ENCODE data around the gene NLRC5.

GRCh38 chr16:57102888-57103851, 113.8 kb downstream of the NLRC5 start:
- TF ChIP-seq ZNF184 (tag by site-specific recombination; IDR thresholded peaks at IDR 0.05) (no peak), ZNF24 (tag by site-specific recombination; IDR thresholded peaks at IDR 0.05) (no peak), REST (tag by site-specific recombination; IDR thresholded peaks at IDR 0.05) (no peak), CTCF (tag by site-specific recombination; IDR thresholded peaks at IDR 0.05) (no peak), RBAK (tag by site-specific recombination; IDR thresholded peaks at IDR 0.05) (no peak), ZNF510 (tag by site-specific recombination; IDR thresholded peaks at IDR 0.05; ENCODE audit: insufficient replicate concordance) (no peak)
- TF ChIP-seq, protein P1, sequence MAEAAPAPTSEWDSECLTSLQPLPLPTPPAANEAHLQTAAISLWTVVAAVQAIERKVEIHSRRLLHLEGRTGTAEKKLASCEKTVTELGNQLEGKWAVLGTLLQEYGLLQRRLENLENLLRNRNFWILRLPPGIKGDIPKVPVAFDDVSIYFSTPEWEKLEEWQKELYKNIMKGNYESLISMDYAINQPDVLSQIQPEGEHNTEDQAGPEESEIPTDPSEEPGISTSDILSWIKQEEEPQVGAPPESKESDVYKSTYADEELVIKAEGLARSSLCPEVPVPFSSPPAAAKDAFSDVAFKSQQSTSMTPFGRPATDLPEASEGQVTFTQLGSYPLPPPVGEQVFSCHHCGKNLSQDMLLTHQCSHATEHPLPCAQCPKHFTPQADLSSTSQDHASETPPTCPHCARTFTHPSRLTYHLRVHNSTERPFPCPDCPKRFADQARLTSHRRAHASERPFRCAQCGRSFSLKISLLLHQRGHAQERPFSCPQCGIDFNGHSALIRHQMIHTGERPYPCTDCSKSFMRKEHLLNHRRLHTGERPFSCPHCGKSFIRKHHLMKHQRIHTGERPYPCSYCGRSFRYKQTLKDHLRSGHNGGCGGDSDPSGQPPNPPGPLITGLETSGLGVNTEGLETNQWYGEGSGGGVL (tag by site-specific recombination; IDR thresholded peaks at IDR 0.05) = no peak
